ENCODE results near the gene ATP5F1E. TPM values are rescaled to one million over a fixed set of nuclear protein-coding genes. Genes with fewer than 3 reads are reported as not detected.

The ATP5F1E gene
- 35.7 TPM for total RNA-seq

- Histone ChIP-seq H3K27me3 (ENCODE audit: insufficient read depth, low read length) (no peaks in the 10 kb centered on the region), H3K4me3 (ENCODE audit: low read length) (peak within 1 kb of the TSS; percentile 65), H3K4me1 (ENCODE audit: insufficient read depth, low read length) (peaks cover 31% of the 10 kb centered on the region), H3K9me3 (ENCODE audit: low read depth, low read length) (no peaks in the 10 kb centered on the region)
Measured at GRCh38 chr20:59032023-59032712, at the start of gene ATP5F1E. ATP5F1E (minus strand) TSS chr20:59032335; CDS start chr20:59032251, 84 bp downstream.

- Histone ChIP-seq H3K4me1 (ENCODE audit: insufficient read depth, low read length) (peaks cover 3% of the 10 kb centered on the region), H3K9me3 (ENCODE audit: low read depth, low read length) (no peaks in the 10 kb centered on the region), H3K4me3 (ENCODE audit: low read length) (no peak overlapping the region), H3K27me3 (ENCODE audit: insufficient read depth, low read length) (peaks cover 14% of the 10 kb centered on the region)
Measured at GRCh38 chr20:59081036-59081435, 48.9 kb upstream of the ATP5F1E start.

- Histone ChIP-seq H3K27me3 (ENCODE audit: insufficient read depth, low read length) (peaks cover 18% of the 10 kb centered on the region), H3K9me3 (ENCODE audit: low read depth, low read length) (no peaks in the 10 kb centered on the region), H3K4me3 (ENCODE audit: low read length) (no peak overlapping the region)
Measured at GRCh38 chr20:59078231-59078630, 46.1 kb upstream of the ATP5F1E start.

GRCh38 chr20:59077705-59078104 lies 45.6 kb upstream of the ATP5F1E start:
- peaks cover 3% of the 10 kb centered on the region for H3K4me1 ChIP-seq (ENCODE audit: insufficient read depth, low read length)
- H3K27me3 ChIP-seq (ENCODE audit: insufficient read depth, low read length) = peaks cover 18% of the 10 kb centered on the region
- H3K4me3 ChIP-seq (ENCODE audit: low read length) = no peak overlapping the region
- no peaks in the 10 kb centered on the region for H3K9me3 ChIP-seq (ENCODE audit: low read depth, low read length)

More at GRCh38 chr20:59078231-59078630, 46.1 kb upstream of the ATP5F1E start:
- H3K4me1 ChIP-seq (ENCODE audit: insufficient read depth, low read length) = peaks cover 3% of the 10 kb centered on the region

GRCh38 chr20:59075934-59076508 lies 43.9 kb upstream of the ATP5F1E start:
- H3K9me3 ChIP-seq (ENCODE audit: low read depth, low read length) = no peaks in the 10 kb centered on the region
- peaks cover 14% of the 10 kb centered on the region for H3K27me3 ChIP-seq (ENCODE audit: insufficient read depth, low read length)
- no peak overlapping the region for H3K4me3 ChIP-seq (ENCODE audit: low read length)

GRCh38 chr20:59074456-59074855 lies 42.3 kb upstream of the ATP5F1E start:
- Histone ChIP-seq H3K9me3 (ENCODE audit: low read depth, low read length) (no peaks in the 10 kb centered on the region), H3K4me3 (ENCODE audit: low read length) (no peak overlapping the region), H3K27me3 (ENCODE audit: insufficient read depth, low read length) (peaks cover 13% of the 10 kb centered on the region), H3K4me1 (ENCODE audit: insufficient read depth, low read length) (peaks cover 12% of the 10 kb centered on the region)

More at GRCh38 chr20:59075934-59076508, 43.9 kb upstream of the ATP5F1E start:
- peaks cover 9% of the 10 kb centered on the region for H3K4me1 ChIP-seq (ENCODE audit: insufficient read depth, low read length)

GRCh38 chr20:59073582-59073981 lies 41.4 kb upstream of the ATP5F1E start:
- Histone ChIP-seq H3K4me3 (ENCODE audit: low read length) (no peak overlapping the region), H3K9me3 (ENCODE audit: low read depth, low read length) (no peaks in the 10 kb centered on the region), H3K4me1 (ENCODE audit: insufficient read depth, low read length) (peaks cover 16% of the 10 kb centered on the region), H3K27me3 (ENCODE audit: insufficient read depth, low read length) (peaks cover 13% of the 10 kb centered on the region)

- Histone ChIP-seq H3K9me3 (ENCODE audit: low read depth, low read length) (no peaks in the 10 kb centered on the region), H3K4me3 (ENCODE audit: low read length) (no peak overlapping the region), H3K4me1 (ENCODE audit: insufficient read depth, low read length) (peaks cover 14% of the 10 kb centered on the region), H3K27me3 (ENCODE audit: insufficient read depth, low read length) (peaks cover 9% of the 10 kb centered on the region)
Measured at GRCh38 chr20:59071216-59071615, 39.1 kb upstream of the ATP5F1E start.

GRCh38 chr20:59069026-59069425 lies 36.9 kb upstream of the ATP5F1E start:
- peaks cover 14% of the 10 kb centered on the region for H3K4me1 ChIP-seq (ENCODE audit: insufficient read depth, low read length)
- H3K9me3 ChIP-seq (ENCODE audit: low read depth, low read length) = no peaks in the 10 kb centered on the region
- H3K27me3 ChIP-seq (ENCODE audit: insufficient read depth, low read length) = peaks cover 12% of the 10 kb centered on the region
- no peak overlapping the region for H3K4me3 ChIP-seq (ENCODE audit: low read length)

GRCh38 chr20:59068534-59068933 lies 36.4 kb upstream of the ATP5F1E start:
- H3K4me3 ChIP-seq (ENCODE audit: low read length) = no peak overlapping the region
- H3K27me3 ChIP-seq (ENCODE audit: insufficient read depth, low read length) = peaks cover 12% of the 10 kb centered on the region
- no peaks in the 10 kb centered on the region for H3K9me3 ChIP-seq (ENCODE audit: low read depth, low read length)
- peaks cover 14% of the 10 kb centered on the region for H3K4me1 ChIP-seq (ENCODE audit: insufficient read depth, low read length)

GRCh38 chr20:59064214-59064722 lies 32.1 kb upstream of the ATP5F1E start:
- no peaks in the 10 kb centered on the region for H3K9me3 ChIP-seq (ENCODE audit: low read depth, low read length)
- H3K27me3 ChIP-seq (ENCODE audit: insufficient read depth, low read length) = peaks cover 15% of the 10 kb centered on the region
- H3K4me3 ChIP-seq (ENCODE audit: low read length) = no peak overlapping the region
- H3K4me1 ChIP-seq (ENCODE audit: insufficient read depth, low read length) = peaks cover 6% of the 10 kb centered on the region

GRCh38 chr20:59063358-59064213 lies 31.5 kb upstream of the ATP5F1E start:
- H3K9me3 ChIP-seq (ENCODE audit: low read depth, low read length) = no peaks in the 10 kb centered on the region
- no peak overlapping the region for H3K4me3 ChIP-seq (ENCODE audit: low read length)
- H3K27me3 ChIP-seq (ENCODE audit: insufficient read depth, low read length) = peaks cover 15% of the 10 kb centered on the region
- H3K4me1 ChIP-seq (ENCODE audit: insufficient read depth, low read length) = peaks cover 1% of the 10 kb centered on the region

GRCh38 chr20:59062081-59062480 lies 29.9 kb upstream of the ATP5F1E start:
- no peaks in the 10 kb centered on the region for H3K9me3 ChIP-seq (ENCODE audit: low read depth, low read length)
- H3K27me3 ChIP-seq (ENCODE audit: insufficient read depth, low read length) = peaks cover 15% of the 10 kb centered on the region
- H3K4me1 ChIP-seq (ENCODE audit: insufficient read depth, low read length) = no peaks in the 10 kb centered on the region
- no peak overlapping the region for H3K4me3 ChIP-seq (ENCODE audit: low read length)

- Histone ChIP-seq H3K27me3 (ENCODE audit: insufficient read depth, low read length) (peaks cover 10% of the 10 kb centered on the region), H3K4me3 (ENCODE audit: low read length) (no peak overlapping the region), H3K4me1 (ENCODE audit: insufficient read depth, low read length) (no peaks in the 10 kb centered on the region), H3K9me3 (ENCODE audit: low read depth, low read length) (peaks cover 4% of the 10 kb centered on the region)
Measured at GRCh38 chr20:59055302-59055701, 23.2 kb upstream of the ATP5F1E start.

- Histone ChIP-seq H3K27me3 (ENCODE audit: insufficient read depth, low read length) (peaks cover 11% of the 10 kb centered on the region), H3K4me1 (ENCODE audit: insufficient read depth, low read length) (no peaks in the 10 kb centered on the region), H3K9me3 (ENCODE audit: low read depth, low read length) (peaks cover under 1% of the 10 kb centered on the region), H3K4me3 (ENCODE audit: low read length) (no peak overlapping the region)
Measured at GRCh38 chr20:59051666-59052185, 19.6 kb upstream of the ATP5F1E start.

Measured in mononuclear cell (primary cell).